Retinal pigment epithelial cell (primary cell): Measurements from ENCODE around the gene PPARD.

Experiments used
- DNase-seq: peaks from one replicate; pipeline ENCODE4 v3.0.0-alpha.2; 2010; ENCODE audit warnings: low read depth
- H3K4me3 ChIP-seq: 2 replicates; pipeline ENCODE4 v1.5.1; 2011; ENCODE audit warnings: mild to moderate bottlenecking, low read length, control low read depth, moderate library complexity
- CTCF ChIP-seq: conservative IDR thresholded peaks from 2 replicates; pipeline ENCODE4 v1.5.1; 2011; ENCODE audit warnings: low read depth, low read length, control low read depth, inconsistent platforms

PPARD gene

GRCh38 chr6:35377002-35377401 lies 34.6 kb downstream of the PPARD start:
- no peak overlapping the region for H3K4me3 ChIP-seq
- no peak for TF ChIP-seq CTCF
- DNase-seq: no peak

- H3K4me3 ChIP-seq: no peak overlapping the region
- no peak for DNase-seq
- no peak for TF ChIP-seq CTCF
Measured at GRCh38 chr6:35378261-35378660, 35.9 kb downstream of the PPARD start.

GRCh38 chr6:35381132-35381531 lies 38.8 kb downstream of the PPARD start:
- no peak for DNase-seq
- no peak for TF ChIP-seq CTCF
- H3K4me3 ChIP-seq: no peak overlapping the region

GRCh38 chr6:35382015-35382414 lies 39.7 kb downstream of the PPARD start:
- TF ChIP-seq CTCF: no peak
- no peak overlapping the region for H3K4me3 ChIP-seq
- DNase-seq: no peak

- no peak for DNase-seq
- H3K4me3 ChIP-seq: no peak overlapping the region
- TF ChIP-seq CTCF: no peak
Measured at GRCh38 chr6:35385457-35386202, 43.3 kb downstream of the PPARD start.

- TF ChIP-seq CTCF: no peak
- H3K4me3 ChIP-seq: no peak overlapping the region
- no peak for DNase-seq
Measured at GRCh38 chr6:35386989-35387388, 44.6 kb downstream of the PPARD start.

GRCh38 chr6:35388030-35388429 lies 45.7 kb downstream of the PPARD start:
- no peak for TF ChIP-seq CTCF
- no peak for DNase-seq
- H3K4me3 ChIP-seq: no peak overlapping the region
